DOHH2 (cell line): Measurements from ENCODE around the gene DNAH10.

ENCODE experiments used
- H3F3A ChIP-seq: fragments of 200-600 bp; sonication (generic), shearing (Covaris generic); 2 replicates; pipeline ENCODE4 v1.6.0; 2016; ENCODE audit warnings: antibody characterized with exemption, mild to moderate bottlenecking; ENCODE audit not compliant: control insufficient read depth, insufficient read depth
- H3K27ac ChIP-seq: fragments of 200-600 bp; sonication (generic); 2 replicates; pipeline ENCODE4 v1.5.1; 2014; ENCODE audit warnings: low read depth, mild to moderate bottlenecking, low read length, moderate library complexity
- H3K27me3 ChIP-seq: fragments of 200-600 bp; sonication (generic); 2 replicates; pipeline ENCODE4 v1.6.1; 2014; ENCODE audit warnings: mild to moderate bottlenecking, low read length, mixed read lengths; ENCODE audit not compliant: control insufficient read depth
- H3K36me3 ChIP-seq: fragments of 200-600 bp; sonication (generic); 2 replicates; pipeline ENCODE4 v1.6.1; 2014; ENCODE audit warnings: mild to moderate bottlenecking, low read length, moderate library complexity, mixed read lengths; ENCODE audit not compliant: control insufficient read depth
- H3K4me1 ChIP-seq: fragments of 200-600 bp; sonication (generic); 2 replicates; pipeline ENCODE4 v1.6.1; 2014; ENCODE audit warnings: mild to moderate bottlenecking, low read length, mixed read lengths; ENCODE audit not compliant: control insufficient read depth
- H3K4me2 ChIP-seq: fragments of 200-600 bp; sonication (generic); 2 replicates; pipeline ENCODE4 v1.6.0; 2014; ENCODE audit warnings: mild to moderate bottlenecking, low read length, moderate library complexity
- H3K4me3 ChIP-seq: fragments of 200-600 bp; sonication (generic); 2 replicates; pipeline ENCODE4 v1.5.1; 2014; ENCODE audit warnings: mild to moderate bottlenecking, low read length, mixed read lengths
- H3K79me2 ChIP-seq: fragments of 200-600 bp; sonication (generic); 2 replicates; pipeline ENCODE4 v1.6.1; 2014; ENCODE audit warnings: mild to moderate bottlenecking, low read length, mixed read lengths; ENCODE audit not compliant: control insufficient read depth
- H3K9me2 ChIP-seq: fragments of 200-600 bp; sonication (generic); replicated peaks from 2 replicates; pipeline ENCODE4 v1.6.1; 2014; ENCODE audit warnings: mild to moderate bottlenecking, low read length, mixed read lengths; ENCODE audit not compliant: control insufficient read depth
- H3K9me3 ChIP-seq: fragments of 200-600 bp; sonication (generic); 2 replicates; pipeline ENCODE4 v1.6.1; 2014; ENCODE audit warnings: antibody characterized with exemption, low read length, mixed read lengths; ENCODE audit not compliant: control insufficient read depth, insufficient read depth
- H4K20me1 ChIP-seq: fragments of 200-600 bp; sonication (generic); 2 replicates; pipeline ENCODE4 v1.6.0; 2014; ENCODE audit warnings: low read depth, mild to moderate bottlenecking, antibody characterized with exemption, low read length, moderate library complexity; ENCODE audit not compliant: control insufficient read depth, insufficient read depth
- CTCF ChIP-seq: fragments of 200-600 bp; sonication (generic); IDR thresholded peaks from one replicate; pipeline ENCODE4 v1.5.1; 2014; ENCODE audit warnings: antibody characterized with exemption, mild to moderate bottlenecking, low read depth, low read length; ENCODE audit not compliant: poor library complexity, severe bottlenecking
- EZH2phosphoT487 ChIP-seq: fragments of 200-600 bp; sonication (generic); IDR thresholded peaks from 2 replicates; pipeline ENCODE4 v1.6.1; 2017; ENCODE audit warnings: borderline replicate concordance, mild to moderate bottlenecking, antibody characterized with exemption, low read length, moderate library complexity, mixed read lengths

DNAH10 gene

DNA sequence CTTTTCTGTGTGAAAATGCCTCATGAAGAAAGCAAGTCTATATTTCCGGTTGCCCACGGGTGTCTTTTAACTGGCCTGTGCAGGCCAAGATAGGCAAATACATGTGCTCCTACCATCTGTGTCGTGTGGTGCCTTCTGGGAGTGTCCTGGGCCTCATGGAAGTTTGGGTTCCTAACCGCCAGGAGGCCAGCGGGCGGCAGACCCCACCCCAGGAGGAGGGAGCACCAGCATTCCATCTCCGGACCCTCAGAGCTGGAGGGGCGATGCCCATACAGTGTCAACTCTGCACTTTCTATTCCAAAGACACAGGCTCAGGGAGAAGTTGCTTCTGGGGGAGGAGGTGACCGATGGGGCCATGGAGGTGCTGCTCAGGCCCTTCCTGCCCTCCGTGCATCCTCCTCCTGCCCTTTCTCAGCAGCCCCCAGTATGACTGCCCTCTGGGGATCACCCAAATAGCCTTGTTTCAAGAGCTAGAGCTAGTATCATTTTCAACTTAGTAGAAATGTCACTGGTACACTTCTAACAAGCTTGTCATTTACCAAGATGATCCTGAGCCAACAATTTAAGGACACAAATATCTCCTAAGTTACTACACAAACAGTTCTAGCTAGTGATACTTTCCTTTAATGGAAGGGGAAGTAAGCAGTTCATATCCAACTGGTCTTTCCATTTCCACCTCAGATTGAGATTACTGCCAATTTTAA is 192.7 kb downstream of the DNAH10 start:
- H3K4me2 ChIP-seq = no peak overlapping the region
- peaks cover 3% of the 10 kb centered on the region; the same call in 1 of the 2 replicates for H3K27me3 ChIP-seq
- H3F3A ChIP-seq = no peaks in the 10 kb centered on the region
- H3K9me2 ChIP-seq = no peaks in the 10 kb centered on the region
- no peaks in the 10 kb centered on the region for H3K36me3 ChIP-seq
- no peak overlapping the region for H3K4me3 ChIP-seq
- no peaks in the 10 kb centered on the region for H3K79me2 ChIP-seq
- no peaks in the 10 kb centered on the region for H3K4me1 ChIP-seq
- no peaks in the 10 kb centered on the region for H4K20me1 ChIP-seq
- no peaks in the 10 kb centered on the region for H3K9me3 ChIP-seq
- TF ChIP-seq EZH2phosphoT487 = no peak
- no peak for TF ChIP-seq CTCF
- no peak overlapping the region for H3K27ac ChIP-seq

- Histone ChIP-seq H3K27ac (no peak overlapping the region), H3K4me1 (no peaks in the 10 kb centered on the region), H3F3A (no peaks in the 10 kb centered on the region), H3K4me3 (no peak overlapping the region), H3K79me2 (no peaks in the 10 kb centered on the region), H3K36me3 (no peaks in the 10 kb centered on the region), H3K9me2 (no peaks in the 10 kb centered on the region), H3K9me3 (no peaks in the 10 kb centered on the region), H3K4me2 (no peak overlapping the region), H4K20me1 (no peaks in the 10 kb centered on the region), H3K27me3 (peaks cover 3% of the 10 kb centered on the region; the same call in 1 of the 2 replicates)
- TF ChIP-seq EZH2phosphoT487 (no peak), CTCF (no peak)
These were observed 194.1 kb downstream of the DNAH10 start for GRCh38 chr12:123956249-123956648.

DNA sequence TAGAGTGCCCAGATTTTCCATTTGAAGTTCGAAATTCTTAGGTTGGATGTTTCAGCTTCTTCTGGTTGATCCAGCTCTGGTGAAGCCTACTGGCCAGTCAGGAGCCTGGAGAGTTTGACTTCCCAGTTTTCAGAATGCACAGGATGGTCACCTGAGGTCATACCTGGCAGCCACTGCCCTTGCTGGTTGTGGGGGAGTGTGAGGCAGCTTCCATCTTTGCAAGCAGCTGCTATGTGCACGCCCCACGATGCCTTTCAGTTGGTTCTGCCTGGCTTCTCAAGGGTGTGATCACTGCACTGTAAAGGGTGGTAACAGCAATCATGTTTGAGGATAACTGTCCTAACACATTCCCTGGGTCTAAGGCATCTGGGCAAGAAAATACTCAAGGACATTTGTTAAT is 195.1 kb downstream of the DNAH10 start:
- no peaks in the 10 kb centered on the region for H4K20me1 ChIP-seq
- H3K9me3 ChIP-seq = no peaks in the 10 kb centered on the region
- no peaks in the 10 kb centered on the region for H3K36me3 ChIP-seq
- H3K4me2 ChIP-seq = no peak overlapping the region
- H3F3A ChIP-seq = no peaks in the 10 kb centered on the region
- no peaks in the 10 kb centered on the region for H3K9me2 ChIP-seq
- no peaks in the 10 kb centered on the region for H3K4me1 ChIP-seq
- no peak overlapping the region for H3K27ac ChIP-seq
- peaks cover under 1% of the 10 kb centered on the region; the same call in 1 of the 2 replicates for H3K27me3 ChIP-seq
- TF ChIP-seq CTCF (no peak), EZH2phosphoT487 (no peak)
- no peaks in the 10 kb centered on the region for H3K79me2 ChIP-seq
- H3K4me3 ChIP-seq = no peak overlapping the region
